HS-27A (cell line): ENCODE measurements around the gene PCLO.

Experiments used
- DNase-seq: peaks from one replicate; pipeline ENCODE4 v3.0.0-alpha.2; 2012; ENCODE audit warnings: low read depth, missing footprints

PCLO gene

DNA sequence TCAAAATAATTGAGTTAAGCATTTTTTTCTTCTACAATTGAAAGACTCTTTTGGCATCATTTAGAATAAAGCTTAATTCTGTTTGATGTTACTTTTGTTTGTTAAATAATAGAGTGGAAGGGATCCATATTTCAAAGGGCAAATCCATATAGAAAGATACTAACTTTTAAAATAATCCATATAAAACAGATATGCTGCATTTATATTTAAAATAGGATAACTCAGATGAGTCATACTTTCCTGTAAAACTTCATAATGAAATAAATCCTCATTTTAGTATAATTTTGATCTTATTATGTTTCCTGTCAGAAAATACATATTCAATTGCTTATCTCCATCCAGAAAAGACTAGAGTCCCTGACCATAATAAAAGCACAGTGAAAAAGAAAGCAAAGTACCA is 323.6 kb downstream of the PCLO start:
- DNase-seq: no peak

- DNase-seq: no peak
These were observed 324.4 kb downstream of the PCLO start for GRCh38 chr7:82838314-82838713.

DNA sequence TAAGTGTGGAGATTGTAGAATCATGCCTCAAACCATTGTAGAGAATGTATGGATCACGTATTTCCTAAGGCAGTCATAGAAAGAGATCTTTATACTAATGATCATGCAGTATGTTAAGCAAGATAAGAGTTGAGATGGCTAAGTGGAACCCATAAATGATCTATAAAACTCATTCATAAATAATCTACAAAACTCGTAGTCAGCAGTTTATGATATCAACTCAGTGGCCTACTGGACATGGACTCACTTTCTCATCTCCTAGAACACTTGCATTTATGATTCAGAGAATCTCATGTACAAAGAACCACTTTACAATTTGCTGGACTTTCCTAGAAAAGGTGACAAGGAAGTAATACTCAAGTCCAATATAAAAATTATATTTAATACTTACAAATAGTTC is 339.6 kb downstream of the PCLO start:
- no peak for DNase-seq

GRCh38 chr7:82821037-82821436 is 341.6 kb downstream of the PCLO start:
- DNase-seq: no peak

GRCh38 chr7:82818171-82818570 is 344.5 kb downstream of the PCLO start:
- no peak for DNase-seq

- DNase-seq: no peak
These were observed 346.4 kb downstream of the PCLO start for GRCh38 chr7:82816272-82816671.

- no peak for DNase-seq
These were observed 352.0 kb downstream of the PCLO start for GRCh38 chr7:82810558-82811259.

DNA sequence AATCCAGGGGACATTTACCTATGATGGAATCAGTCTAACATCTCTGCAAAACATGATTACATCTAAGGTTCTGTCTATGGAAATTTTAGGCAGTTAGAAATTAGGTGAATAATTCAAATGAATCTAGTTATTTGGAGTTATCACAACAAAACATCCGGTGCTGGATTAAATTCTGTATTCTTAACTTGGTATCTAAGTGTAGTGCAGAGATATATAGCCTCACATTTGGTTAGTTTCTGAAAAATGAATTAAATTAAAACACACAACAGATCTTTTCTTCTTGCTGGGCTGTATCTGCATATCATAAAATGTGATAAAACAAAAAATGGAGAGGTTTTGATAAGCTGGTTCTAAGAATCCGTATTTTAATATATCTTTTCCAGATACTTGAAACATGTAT is 354.1 kb downstream of the PCLO start:
- no peak for DNase-seq

- DNase-seq: peak; percentile 69
These were observed 357.1 kb downstream of the PCLO start for GRCh38 chr7:82805527-82805960.

GRCh38 chr7:82803411-82803810 is 359.3 kb downstream of the PCLO start:
- no peak for DNase-seq

- no peak for DNase-seq
These were observed 372.6 kb downstream of the PCLO start for GRCh38 chr7:82789883-82790609.

- DNase-seq: no peak
These were observed 384.7 kb downstream of the PCLO start for GRCh38 chr7:82778021-82778420.

DNA sequence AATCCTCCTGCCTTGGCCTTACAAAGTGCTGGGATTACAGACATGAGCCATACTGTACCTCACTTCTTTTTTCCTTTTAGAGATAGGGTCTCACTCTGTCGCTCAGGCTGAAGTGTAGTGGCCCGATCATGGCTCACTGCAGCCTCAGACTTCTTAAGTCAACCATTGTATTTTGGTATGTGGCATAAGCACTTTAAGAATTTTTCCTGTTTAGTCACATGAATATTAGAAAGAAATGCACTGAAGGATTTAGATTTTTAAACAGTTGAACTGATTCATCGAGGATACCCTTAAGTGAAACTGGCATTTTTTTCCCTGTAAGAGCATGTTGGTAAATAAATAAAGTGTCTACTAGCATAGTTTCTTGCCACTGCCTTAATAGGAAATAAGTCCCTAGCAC is 399.8 kb downstream of the PCLO start:
- no peak for DNase-seq

DNA sequence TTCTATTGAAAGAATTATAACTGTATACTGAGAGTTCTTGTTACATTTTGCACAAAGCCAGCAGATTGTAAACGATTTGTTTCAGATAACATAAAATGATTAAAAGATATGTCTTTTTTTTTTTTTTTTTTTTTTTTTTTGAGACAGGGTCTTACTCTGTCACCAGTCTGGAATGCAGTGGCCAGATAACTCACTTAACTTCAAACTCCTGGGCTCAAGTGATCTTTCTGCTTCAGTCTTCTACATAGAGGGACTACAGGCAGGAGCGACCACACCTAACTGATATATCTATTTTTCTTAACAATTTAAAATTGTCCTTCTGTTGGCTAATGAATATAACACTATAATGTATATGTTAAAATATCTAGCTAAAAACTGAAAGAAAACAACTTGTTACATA is 401.9 kb downstream of the PCLO start:
- DNase-seq: no peak

DNA sequence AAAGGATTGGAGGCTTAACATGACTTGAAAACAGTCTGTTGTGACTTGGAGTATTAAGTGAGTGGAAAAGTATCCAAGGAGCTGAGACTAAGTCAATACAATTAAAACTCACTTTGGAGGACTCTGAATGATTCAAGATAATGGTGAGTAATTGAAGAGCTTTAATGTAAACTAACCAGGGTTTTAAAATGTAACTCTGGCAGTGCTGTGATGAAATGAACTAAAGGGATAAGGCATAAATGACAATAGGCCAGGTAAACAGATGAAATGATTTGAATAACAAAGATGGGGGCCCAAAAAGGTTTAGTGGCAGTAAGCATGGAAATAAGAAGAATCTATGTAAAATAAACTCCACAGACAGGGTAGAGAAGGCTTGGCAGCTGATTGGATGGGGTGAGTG is 402.6 kb downstream of the PCLO start:
- no peak for DNase-seq

DNA sequence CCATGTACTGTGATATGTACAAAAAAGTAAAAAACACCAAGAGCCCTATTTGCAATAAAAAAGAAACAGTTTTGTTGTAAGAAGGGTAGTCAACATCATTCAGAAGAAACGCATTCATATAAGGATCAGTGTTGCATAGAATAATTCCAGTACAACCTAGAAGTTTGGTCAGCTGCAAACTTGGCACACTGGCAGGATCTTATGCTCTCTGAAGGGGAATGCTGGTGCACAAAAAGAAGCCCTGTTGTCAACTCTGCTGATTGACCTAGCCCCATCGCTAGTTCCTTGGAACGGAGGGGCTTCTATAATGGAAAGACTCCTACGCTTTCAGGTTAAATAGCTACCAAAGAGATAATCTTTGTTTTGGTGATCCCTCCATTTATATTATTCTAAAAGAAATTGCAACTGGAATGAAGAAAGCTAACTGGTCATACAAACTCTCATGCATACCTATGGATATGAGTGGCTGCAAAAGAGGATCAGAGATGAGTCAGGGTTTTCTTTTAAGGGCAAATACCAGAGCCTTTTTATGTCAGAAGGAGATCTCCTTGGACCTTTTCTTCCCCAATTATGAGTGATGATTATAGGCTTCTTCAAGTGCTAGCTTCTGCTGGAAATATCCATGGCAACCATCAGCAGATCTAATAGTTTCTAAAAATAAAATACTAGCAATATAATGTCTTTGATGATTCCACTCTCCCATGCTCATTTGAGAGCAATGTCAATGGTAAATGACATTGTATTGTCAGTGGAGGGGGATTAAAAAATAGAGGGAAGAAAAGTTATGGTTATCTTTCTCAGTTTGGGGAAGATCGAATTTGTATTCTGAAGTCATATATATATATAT is 406.8 kb downstream of the PCLO start:
- DNase-seq: no peak

DNA sequence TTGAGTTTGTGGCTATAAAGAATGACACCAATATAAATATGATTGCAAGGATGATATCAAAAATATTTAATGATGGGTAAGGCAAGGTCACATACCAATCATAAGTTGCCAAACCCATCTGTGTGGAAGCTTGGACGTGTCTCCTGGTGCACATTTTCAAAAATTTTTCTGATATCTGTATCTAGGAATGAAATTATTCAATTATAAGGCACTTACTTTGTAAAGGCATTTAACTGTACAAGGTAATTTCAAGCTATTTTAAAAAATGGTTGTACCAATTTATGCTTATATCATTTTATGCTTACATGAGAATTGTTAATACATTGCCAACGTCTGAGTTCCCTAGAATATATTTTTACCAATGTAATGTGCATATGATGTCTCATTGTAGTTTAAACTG is 412.7 kb downstream of the PCLO start:
- DNase-seq: no peak

DNA sequence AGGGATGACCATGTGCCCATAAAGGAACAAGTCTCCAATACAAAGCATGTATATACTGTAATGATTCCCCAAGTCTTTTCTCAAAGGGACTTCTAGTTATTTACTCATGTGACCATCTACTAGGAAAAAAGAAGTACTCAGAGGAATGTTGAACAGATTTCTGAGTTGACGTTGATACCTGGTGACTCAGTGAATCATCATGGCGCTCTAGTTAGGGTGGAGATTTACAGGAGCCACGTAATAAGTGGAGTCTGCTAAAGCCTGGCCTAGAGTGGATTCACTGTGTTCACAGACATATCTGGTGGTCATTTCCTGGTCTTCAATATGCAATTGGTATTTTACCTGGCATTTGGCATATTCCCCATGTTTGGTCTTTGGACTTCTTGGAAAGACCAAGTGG is 416.9 kb downstream of the PCLO start:
- no peak for DNase-seq

GRCh38 chr7:82745117-82745516 is 417.6 kb downstream of the PCLO start:
- DNase-seq: peak; percentile 51

- no peak for DNase-seq
These were observed 420.5 kb downstream of the PCLO start for GRCh38 chr7:82742163-82742562.

DNA sequence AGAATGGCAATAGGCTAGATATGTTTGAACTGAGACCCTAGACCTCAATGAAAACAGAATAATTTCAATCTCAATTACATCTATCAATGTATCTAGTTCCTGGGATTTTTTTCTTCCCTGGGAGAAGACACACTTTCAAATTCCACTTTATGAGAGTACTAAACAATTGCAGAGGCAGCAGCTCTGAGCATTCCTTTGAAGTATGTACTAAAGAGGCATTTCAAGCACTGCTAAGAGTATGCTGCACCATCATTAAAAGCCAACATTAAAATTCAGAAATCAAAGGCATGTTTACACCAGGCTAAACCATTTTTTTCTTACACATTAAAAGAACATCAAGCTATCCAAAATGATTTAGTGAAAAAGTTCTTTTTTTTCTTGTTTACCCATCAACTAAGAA is 421.2 kb downstream of the PCLO start:
- no peak for DNase-seq

- no peak for DNase-seq
These were observed 422.3 kb downstream of the PCLO start for GRCh38 chr7:82740246-82740848.
